ENCODE results near the gene HYDIN.
A peak's percentile ranks its signal among the peaks of the same experiment; 100 is the strongest.

The HYDIN gene

DNA sequence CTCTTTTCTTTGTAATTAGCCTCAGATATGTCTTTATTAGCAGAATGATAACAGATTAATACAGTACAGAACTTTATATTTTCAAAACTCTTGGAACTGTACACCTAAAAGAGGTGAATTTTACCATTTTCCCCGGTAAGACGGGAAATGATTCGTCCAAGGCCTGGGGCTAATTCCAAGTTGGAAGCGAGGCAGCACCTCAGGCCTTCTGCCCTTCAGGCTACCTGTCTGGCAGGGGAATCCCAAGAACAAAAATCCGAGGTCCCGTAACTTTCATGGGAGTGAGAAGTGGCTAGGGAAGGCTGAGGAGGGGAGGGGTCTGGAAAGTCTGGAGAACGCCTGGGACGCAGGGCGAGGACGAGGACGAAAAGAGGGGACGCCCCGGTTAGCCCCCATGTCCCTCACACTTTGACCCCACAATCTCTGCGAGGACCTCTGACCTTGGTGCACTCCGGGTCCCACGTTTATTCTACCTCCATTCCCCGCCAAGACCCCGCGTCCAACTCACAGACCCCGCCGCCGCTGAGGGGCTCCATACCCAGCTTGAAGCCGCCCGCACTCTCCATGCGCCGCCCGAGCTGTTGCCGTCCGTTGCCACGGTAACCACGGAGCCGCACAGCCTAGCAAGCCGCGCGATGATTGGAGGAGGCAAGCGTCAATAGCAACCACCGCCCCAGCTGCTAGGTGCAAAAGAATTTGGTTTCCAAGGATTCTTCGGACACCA is at the start of gene HYDIN:
HYDIN (minus strand) TSS at position 601 of the 724 bp plus-strand sequence. CDS start 43,827 bp downstream, outside the sequence.
- peak; percentile 13 for DNase-seq (ENCODE audit: low read depth)

DNA sequence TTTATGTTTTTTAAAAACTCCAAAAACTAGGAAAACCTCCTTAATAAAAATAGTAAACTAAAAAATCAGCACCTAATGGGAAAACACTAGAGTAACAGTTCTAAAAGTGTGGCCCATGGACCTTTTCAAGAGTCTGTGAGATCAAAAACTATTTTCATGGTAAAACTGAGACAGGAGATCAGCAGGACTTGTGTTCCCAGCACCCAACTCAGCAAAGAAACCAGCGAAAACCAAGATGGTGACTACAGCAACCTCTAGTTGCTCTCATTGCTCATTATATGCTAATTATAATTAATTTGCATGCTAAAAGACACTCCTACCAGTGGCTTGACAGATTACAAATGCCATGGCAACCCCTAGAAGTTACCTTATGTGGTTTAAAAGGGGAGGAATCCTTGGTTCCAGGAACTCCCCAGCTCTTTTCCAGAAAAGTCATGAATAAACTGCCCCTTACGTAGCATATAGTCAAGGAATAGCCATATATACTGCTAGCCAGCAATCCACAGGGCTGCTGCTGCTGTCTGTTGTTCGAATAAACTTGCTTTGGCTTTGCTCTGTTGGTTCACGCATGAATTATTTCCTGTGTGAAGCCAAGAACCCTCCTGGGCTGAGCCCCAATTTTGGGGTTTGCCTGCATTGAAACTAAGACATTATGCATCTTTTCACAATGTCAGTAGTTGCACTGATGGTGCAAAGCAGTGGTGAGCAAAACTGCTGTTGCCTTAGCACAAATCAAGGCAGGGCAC is 46.2 kb upstream of the HYDIN start:
- DNase-seq (ENCODE audit: low read depth), result no peak

DNA sequence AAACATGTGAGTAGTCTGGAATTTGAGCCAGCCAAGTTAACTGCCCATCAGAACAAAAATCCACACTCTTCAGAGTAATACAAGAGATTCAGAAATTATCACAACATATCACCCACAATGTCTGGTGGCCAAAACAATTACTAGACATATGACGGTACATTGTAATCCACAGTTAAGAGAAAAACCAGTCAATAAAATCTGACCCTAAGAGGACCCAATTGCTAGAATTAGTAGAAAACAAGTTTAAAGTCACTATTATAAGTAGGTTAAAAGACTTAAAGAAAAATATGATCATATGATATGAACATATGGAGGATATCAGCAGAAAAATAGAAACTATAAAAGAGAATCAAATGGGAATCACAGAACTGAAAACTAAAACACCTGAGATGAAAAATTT is 42.9 kb upstream of the HYDIN start:
- no peak for DNase-seq (ENCODE audit: low read depth)

DNA sequence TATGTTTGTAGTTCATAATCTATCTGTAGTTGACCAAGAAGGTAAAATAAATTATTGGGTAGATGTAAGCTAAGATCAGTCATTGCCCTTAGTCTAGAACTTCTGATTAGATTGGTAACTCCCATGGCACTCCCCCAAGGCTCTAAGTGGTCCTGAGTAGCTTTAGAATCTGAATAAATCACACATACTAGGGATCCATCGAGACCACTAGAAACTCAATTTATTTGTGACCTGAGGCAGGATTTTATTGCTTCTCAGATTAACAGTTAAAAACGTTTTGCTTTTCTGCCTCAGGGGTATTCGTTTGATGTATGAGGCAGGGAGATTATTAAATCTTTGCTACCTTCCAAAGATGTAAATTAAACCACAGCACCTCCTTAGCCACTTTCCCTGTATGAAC is 33.8 kb upstream of the HYDIN start:
- no peak for DNase-seq (ENCODE audit: low read depth)

DNA sequence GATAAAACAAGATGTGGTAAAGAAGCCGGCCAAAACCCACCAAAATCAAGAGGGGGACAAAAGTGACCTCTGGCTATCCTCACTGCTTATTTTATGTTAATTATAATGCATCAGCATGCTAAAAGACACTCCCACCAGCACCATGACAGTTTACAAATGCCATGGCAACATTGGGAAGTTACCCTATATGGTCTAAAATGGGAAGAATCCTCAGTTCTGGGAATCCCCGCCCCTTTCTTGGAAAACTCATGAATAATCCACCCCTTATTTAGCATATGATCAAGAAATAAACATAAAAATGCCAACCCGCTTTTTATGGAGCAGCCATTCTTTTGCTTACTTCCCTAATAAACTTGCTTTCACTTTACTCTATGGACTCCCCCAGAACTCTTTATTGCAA is 33.1 kb upstream of the HYDIN start:
- DNase-seq (ENCODE audit: low read depth), result no peak

DNA sequence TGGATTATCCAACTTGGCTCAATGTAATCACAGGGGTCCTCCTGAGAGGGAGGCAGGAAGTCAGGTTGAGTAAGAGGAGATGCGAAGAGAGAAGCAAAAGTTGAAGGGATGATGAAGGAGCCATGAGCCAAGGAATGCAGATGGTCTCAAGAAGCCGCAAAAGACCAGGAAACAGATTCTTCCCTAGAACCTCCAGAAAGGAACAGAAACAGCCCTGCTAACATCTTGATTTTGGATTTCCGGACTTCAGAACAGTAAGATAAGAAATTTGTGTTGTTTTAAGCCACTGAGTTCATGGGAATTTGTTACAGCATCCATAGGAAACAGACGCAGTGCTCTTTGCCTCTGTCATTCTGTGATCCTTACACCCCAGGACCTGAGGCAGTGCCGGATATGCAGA is 31.9 kb upstream of the HYDIN start:
- DNase-seq (ENCODE audit: low read depth), result no peak

DNA sequence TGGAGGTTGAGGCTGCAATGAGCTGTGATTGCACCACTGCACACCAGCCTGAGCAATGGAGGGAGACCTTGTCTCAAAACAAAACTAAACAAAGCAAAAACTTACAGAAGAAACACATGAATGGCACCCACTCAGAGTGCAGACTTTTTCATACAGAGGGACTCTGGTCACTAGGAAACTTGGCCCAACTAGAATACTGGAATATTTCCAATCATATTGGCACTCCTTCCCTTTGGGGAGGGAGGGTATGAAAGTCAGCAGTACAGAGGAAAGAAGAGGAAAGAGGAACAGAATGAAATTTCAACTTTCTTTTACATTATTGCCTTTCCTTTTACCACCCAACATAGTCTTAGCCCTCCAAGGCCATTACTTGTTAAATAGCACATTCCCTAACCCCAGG is 30.5 kb upstream of the HYDIN start:
- no peak for DNase-seq (ENCODE audit: low read depth)

DNA sequence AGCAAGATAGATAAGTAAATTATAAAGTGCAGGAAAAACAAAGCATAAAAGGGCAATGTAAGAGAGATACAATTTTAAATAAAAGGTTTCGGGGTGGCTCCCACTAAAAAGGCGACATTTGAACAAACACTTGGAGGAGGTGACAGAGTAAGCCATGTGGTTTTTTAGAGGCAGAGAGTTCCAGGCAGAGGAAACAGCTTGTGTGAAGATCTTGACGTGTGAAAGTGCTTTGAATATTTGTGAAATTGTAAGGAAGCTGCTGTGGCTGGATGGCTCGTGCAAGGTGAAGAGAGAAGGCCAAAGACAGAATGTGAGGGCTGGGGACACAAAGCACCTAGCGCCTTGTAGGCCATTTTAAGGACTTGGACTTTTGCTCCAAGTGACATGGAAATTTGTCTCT is 28.6 kb upstream of the HYDIN start:
- DNase-seq (ENCODE audit: low read depth), result no peak

DNA sequence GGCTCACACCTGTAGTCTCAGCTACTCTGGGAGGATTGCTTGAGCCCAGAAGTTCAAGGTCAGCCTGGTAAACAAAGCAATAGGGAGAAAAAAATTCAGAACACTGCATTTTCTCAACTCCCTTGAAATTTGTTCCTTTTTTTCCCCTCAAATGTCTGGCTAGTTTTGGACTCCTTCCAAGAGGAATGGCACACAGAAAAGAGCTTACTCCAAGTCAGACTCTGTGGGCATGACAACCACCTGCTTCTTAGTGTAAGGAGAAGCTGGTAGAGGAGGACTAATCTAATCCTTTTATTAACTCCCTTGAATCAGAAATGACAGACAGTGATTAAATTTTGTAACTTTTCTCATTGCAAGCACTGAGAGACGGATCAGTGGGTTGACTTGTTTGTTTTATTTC is 27.9 kb upstream of the HYDIN start:
- no peak for DNase-seq (ENCODE audit: low read depth)

DNA sequence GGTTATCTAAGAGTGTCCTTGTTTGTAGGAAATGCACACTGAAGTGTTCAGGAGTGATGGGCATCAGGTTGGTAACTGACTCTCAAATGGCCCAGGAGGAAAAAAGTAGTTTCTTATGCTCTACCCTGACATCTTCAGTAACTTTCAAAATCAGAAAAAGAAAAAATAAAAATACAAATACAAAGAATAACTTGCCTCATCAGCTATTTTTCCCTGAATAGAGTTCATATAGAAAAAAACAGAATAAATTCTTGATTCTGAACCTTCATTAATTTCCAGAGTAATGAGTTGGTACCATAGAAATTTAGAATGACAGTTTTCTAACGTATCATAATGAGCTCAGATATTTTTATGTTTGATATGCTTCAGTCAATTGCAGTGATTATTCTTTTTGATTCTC is 27.2 kb upstream of the HYDIN start:
- DNase-seq (ENCODE audit: low read depth), result no peak

DNA sequence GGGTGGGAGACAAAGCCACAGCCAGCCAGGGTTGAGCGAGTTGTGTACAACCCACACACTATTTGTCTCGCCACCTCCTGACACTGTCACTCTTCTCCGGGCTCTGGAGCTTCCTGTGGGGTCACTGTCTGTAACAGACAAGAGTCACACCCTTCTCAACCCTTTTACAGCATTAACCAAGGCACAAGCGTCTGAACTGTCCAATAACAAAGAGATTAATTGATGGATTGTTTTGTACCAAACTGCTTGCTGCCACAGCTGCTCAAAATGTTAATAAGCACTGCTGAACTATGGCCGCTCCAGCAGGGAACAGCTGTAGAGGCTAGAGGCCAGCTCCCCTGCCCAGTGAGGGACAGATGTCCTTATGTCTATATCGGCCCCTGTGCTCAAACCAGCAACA is 25.2 kb upstream of the HYDIN start:
- DNase-seq (ENCODE audit: low read depth), result no peak

DNA sequence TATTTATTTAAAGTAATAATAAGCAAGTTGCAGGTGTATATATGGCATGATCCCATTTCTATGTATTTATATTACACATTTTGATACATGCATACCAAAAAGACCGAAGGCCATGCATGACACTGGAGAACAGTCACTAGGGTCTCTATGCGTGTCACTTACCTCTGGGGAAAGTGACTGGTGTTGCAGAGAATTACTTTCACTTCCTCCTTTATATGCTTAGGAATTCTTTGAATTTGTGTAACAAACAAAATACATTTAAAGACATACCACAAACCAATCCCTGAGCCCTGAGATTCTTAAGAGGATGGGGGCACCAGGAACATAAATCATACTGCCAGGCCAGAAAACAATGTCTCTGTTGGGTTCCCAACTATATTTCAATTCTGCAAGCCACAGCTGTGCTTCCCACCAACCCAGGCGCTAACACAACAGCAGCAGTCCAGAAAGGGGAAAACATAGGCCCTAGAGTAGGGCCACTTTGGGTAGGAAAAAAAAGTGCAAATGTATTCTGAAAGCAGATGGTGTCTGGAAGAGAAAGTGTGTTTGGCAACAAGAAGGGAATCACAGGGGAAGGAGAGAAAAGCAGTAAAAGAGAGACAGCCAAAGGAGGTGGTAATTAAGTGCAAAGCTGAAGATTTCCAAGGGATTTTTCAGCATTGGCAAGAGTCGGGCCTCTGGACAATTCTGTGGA is 24.5 kb upstream of the HYDIN start:
- no peak for DNase-seq (ENCODE audit: low read depth)

DNA sequence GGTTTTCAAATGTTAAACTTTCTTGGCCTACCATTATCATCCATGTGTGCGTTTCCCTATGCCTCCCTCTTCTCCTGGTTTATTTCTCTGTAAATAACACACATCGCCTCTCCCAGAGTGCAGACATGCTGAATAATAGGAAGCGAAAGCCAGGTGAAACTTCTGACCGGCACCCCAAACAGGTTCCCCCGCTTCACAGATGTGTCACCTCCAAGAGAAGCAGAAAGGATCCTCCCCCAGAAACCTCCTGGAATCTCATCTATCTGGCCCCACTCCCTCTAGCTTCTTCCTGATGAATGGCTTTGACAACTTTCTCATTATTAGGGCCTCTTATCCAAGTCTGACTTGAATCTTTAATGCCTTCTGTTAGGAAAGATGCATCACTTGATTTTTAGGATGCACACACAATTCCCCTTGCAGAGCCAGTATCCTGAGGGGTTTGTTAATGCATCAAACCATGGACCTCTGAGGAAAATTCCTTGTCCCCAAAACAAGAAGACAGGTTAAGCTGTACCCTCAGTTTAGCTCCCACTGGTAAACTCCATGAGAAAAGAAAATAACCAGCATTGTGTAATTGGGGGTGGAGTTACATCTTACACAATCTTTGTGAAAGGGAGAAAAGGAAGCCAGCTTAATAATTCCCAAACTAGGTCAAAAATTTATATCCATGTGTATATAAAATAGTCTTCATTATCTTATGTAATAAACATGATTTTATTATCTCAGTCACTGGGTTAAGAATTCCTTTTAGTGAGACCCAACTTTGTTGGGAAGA is 20.1 kb upstream of the HYDIN start:
- no peak for DNase-seq (ENCODE audit: low read depth)

DNA sequence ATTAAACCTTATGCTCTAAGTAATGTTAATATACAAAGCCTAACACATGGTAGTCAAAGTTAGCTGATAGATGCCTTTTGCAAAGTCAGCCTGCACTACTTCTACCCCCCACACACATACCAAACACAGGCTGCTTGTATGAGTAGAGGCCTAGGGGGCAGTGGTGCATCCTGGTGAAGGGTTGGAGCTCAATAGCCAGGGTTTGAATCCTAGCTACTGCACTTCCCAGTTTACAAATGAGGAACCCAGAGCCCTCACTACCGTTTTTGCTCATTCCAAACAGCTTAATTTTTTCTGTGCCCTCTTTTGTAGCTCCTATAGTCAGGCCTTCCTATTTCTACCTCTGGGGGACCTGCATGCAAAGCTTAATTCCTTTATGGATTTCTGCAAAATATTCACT is 18.9 kb upstream of the HYDIN start:
- DNase-seq (ENCODE audit: low read depth), result no peak

DNA sequence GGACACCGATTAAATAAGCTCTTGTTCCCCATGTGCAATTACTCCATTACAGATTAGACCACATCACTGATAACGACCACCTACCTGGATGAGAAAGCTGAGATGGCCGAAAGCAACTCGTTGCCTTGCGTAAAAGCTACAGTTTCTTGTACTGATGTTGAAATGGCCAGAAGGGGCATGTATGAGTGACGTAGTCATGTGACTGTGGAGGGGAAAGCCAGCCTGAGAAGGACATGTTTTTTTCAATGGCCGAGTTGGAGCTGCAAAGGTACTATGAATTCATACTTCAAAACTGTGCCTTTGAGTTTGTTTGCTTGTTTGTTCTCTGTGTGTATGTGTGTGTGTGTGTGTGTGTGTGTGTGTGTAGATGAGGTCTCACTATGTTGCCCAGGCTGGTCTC is 17.0 kb upstream of the HYDIN start:
- no peak for DNase-seq (ENCODE audit: low read depth)

DNA sequence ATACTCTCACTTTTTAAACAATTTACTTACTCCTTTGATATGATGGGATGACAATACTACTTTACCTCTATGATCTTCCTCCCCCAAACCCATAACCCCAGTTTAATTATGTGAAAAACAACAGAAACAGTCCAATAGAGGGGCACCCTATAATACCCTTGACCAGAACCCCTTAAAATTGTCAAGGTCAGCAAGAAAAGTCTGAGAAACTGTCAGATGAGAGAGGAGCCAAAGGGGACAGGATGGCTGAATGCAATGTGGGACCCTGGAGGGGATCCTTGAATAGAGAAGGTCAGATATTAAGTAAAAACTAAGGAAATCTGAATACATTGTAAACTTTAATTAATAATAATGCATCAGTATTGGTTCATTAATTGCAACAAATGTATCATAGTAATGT is 15.8 kb upstream of the HYDIN start:
- DNase-seq (ENCODE audit: low read depth), result no peak

DNA sequence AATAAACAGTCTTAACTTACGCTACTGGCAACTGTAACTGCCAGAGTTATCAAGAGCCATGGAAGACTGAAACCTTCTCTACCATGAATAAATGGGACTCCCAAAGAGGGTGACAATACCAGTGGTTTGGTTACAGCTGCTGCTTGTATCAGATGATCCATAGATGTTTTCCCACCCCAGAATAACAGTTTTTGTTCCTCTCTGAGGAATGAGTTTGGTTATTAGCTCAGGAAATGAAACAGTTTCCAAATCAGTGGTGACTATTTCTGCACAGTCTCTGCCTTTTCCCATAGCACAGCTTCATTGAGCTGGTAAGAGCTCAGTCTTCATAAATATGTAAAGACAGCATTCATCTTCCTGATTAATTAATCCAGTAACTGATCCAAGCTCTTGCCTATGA is 14.0 kb upstream of the HYDIN start:
- DNase-seq (ENCODE audit: low read depth), result no peak

DNA sequence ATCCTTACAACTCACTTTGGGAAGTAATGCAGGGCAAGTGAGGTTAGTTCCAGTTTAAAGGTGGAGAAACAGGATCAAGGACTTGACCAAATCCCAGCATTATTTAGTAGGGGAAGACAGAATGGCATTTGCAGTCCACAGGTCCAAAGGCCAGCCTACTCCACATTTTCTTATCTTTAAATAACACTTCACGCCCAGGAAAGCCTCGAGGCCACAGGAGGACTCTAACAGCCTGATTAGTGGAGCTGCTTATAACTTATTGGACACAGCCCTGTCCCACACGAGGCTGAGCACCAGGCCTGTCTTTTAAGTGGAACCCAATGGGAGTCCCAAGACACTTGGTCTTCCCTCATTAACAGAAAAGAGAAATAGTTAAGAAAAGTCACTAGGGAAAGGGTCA is 12.1 kb upstream of the HYDIN start:
- no peak for DNase-seq (ENCODE audit: low read depth)

DNA sequence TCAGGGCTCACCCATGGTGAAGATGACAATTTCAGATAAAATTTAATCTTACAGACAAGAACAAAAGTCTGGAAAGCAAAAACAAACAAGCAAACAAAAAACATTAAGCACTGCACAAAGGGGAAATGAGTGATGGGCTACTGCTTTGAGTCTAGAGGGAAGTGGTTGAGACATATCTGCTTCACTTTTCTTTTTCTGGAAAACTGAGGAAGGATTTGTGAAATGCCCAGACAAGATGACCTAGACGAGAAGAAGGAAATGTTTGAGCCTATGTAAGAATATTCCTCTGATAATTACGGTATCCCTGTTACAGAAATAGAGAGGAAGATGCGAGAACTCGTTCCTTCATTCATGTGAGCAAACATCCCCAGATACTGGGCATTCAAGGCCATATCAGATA is 11.5 kb upstream of the HYDIN start:
- DNase-seq (ENCODE audit: low read depth), result no peak

DNA sequence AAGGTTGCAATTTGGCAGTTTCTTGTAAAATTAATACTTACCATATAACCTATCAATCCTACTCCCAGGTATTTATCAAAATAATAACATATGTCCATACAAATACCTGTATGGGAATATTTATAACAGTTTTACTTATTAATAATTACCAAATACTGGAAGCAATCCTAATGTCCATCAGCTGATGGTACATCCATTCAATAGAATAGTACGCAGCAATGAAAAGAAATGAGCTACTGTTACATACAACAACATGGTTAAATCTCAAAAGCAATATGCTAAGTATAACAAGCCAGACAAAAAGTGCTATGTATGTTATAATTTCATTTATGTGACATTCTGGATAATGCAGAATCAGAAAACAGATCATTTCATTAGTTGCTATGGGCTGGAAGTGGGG is 1.2 kb downstream of the HYDIN start:
- DNase-seq (ENCODE audit: low read depth), result no peak

DNA sequence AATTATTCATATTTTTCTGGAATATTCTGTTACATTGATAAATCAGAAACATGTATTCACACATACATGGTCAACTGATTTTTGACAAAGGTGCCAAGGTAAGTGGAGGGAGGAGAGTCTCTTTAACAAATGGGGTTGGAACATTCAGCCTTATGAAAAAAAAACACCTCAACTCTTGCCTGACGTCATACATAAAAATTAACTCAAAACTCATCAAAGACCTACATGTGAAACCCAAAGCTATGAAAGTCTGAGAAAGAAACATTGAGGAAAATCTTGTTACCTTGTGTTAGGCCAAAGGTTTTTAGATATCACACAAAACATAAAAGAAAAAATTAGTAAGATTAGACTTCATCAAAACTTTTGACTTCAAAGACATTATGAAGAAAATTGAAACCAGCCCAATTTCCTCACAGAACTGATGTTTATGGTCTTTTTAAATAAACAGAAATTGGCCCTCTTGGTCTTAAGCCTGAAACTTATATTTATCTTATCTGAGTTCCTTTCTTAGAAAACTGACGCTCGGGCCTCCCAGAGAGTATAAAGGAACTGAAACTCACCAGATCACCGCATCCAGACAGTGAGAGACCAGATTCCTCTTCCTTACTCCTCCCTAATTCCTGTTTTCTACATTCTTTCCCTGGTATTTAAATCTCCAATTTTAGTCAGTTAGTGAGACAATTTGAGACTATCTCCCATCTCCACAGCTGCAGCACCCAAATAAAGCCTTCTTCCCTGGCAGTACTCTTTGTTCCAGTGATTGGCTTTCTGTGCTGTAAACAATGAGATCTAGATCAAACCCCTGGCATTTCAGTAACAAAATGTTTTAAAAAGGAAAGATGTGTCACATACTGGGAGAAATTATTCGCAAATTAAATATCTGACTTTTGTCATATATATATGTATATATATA is 4.0 kb downstream of the HYDIN start:
- no peak for DNase-seq (ENCODE audit: low read depth)

Data from HS-5 (cell line).